Raji (cell line): ENCODE measurements around the gene PIGU.

Source experiments
- POLR2A ChIP-seq: IDR thresholded peaks from 2 replicates; pipeline ENCODE4 v1.6.1; 2011; ENCODE audit warnings: low read depth, low read length, control low read depth; ENCODE audit not compliant: insufficient read depth

Gene PIGU

DNA sequence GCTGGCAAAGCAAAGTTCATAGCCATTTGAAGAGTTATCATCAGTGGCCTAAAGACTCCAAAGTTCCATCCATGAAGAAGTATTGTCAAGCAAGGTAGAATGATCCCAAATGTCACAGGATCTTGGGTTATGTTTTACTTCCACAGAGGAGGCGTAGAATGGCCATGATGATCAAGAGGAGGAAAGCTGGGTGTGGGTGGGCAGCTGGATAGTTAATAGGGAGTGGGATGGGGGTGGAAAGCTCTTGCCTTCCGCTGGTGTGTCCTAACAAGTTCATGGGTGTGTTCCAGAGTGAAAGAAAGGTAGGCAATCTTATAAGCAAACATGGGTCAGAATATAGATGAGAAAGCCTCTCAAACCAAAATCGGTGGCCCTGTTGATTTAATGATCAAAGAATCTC, 38.4 kb downstream of the PIGU start:
- TF ChIP-seq POLR2A: no peak

DNA sequence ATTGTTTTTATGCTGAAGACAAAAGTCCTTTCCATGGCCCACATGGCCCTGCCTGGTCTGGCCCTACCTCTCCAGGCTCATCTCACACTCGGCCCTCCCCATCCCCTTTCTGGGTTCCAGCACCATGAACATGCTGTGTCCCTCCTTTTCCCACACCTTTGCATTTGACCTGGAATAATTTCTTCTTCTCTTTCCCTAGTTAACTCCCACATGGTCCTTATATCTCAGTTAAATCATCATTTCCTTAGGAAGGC, 38.9 kb downstream of the PIGU start:
- TF ChIP-seq POLR2A: no peak

DNA sequence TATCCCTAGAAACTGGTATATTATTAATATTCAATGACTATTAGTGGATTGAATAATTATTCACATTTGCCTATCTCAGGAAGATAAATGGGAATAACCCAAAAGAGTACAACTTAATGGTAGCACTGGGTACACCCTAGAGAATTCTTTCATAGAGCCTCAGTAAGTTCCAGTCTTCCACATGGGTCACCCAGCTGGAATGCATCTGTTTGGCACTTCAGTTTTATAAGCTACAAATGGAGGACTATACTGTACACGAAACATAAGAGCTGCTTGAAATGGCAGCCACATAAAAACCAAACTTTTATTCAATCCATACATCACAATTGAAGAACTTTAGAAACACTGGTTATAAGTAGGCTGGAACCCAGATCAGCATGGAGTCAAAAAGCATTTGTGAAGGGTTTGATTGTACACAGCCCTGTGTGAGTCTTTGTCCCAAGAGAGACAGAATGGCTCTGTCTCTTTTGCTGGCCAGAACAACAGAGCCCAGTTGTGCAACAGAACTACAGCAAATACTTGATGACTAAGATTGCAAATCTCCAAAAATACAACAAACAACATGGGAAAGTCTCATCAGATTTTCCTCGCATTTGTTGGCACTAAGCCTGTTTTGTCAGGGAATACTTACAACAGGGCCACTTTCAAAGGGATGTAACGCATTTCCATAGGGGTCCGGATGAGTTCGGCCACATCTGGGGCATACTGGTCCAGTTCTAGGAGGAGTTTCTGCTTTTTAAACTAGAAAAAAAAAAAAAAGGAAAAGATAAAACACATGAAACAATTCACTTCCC, 39.5 kb downstream of the PIGU start:
- TF ChIP-seq POLR2A: no peak

DNA sequence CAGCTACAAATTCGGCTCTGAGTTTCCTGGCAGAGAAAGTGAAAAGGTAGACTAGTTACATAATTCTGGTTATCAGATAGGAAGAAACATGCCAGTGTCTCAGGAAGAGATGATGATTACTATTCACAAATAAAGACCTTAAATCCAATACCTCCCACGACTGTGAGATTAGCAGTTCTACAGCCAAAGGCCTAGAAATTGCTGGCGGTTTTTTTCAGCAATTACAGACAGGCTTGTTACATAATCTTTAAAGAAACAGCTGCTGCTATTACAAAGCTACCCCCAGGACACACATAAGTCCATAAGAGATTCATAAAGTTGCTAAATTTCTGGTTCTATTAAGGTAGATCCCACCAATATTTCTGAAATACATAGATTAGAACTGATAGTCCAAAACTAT, 40.2 kb downstream of the PIGU start:
- TF ChIP-seq POLR2A: no peak

DNA sequence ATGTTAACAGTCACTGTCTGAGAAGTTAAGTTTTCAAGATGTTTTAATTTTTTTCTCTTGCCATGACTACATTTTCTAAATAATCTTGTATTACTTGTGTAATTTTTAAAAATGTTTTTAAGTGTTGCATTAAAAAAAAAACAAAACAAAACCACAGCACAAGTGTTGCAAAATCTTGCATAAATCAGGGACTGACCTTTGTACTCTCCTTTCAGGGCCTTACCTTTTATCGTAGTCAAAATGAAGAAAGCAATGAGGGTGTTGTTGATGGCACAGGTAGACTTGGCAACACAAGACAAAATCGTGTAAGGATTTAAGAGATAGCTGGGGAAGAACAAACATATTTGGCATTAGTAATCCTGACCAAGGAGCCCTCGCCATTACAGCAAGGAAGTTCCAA, 42.5 kb downstream of the PIGU start:
- TF ChIP-seq POLR2A: no peak

DNA sequence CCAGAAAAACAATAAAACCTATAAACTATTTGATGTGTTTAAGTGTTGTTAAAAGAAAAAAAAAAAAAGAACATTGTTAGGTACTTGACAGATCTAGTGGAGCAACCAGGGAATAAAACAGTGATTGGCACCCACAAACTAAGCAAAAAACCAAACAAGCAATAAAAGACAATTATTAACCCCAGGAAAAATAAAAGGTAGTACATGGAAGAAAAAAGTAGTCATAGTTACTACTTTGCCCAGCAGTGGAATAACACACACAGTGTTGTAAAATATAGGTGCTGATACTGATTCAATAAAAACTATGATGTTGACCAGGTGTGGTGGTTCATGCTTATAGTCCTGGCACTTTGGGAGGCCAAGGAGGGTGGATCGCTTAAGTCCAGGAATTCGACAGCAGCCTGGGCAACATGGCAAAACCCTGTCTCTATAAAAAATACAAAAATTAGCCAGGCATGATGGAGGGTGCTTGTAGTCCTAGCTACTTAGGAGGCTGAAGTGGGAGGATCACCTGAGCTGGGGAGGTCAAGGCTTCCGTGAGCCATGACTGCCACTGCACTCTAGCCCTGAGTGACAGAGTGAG, 43.9 kb downstream of the PIGU start:
- TF ChIP-seq POLR2A: no peak

DNA sequence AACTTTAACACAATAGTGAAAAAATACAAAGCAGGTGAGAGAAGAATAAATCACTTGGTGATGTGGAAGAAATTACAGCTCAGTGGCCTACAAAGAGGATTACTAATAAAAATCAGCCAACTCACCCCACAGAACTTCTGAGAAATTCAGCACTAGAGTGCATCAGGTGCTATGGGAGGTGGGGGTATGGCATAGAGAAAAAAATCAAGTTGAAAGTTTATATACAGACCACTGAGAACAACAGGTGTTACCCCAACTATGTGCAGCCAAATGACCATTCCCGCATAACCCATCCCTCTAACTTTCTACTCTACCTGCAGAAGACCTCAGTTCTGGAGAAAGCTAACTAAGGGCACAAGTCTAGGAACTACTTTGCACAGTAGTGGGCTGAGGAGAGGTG, 47.0 kb downstream of the PIGU start:
- TF ChIP-seq POLR2A: no peak

DNA sequence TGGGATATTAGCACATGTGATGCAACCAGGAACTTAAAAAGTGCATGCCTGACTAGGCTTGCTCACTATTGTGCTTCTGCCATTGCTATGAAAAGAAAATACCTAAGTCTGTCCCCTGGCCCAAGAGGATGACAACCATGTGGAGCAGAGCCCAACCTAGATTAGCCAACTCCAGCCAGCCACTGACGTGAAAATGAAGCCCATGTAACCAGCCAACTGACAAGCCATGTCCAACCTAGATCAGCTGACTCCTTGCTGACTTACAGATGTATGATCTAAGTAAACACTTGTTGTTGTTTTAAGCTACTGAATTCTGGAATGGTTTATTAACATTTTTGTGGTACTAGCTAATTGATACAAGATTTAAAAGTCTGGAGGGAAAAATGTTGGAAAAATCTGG, 47.5 kb downstream of the PIGU start:
- no peak for TF ChIP-seq POLR2A

DNA sequence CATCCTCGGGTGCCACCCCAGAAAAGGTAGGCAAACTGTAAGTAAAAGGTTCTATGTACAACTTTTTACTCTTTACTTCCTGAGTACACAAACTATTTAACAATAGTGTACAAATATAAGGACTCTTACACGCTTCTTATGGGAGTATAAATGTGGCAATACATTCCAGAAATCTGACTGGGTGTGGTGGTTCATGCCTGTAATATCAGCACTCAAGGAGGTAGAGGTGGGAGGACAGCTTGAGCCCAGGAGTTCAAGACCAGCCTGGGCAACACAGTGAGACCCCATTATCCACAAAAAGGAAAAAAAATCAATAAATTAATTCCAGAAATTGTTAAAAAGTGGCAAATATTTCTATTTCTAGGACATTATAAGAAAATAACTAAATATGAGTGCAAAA, 48.9 kb downstream of the PIGU start:
- TF ChIP-seq POLR2A: no peak

DNA sequence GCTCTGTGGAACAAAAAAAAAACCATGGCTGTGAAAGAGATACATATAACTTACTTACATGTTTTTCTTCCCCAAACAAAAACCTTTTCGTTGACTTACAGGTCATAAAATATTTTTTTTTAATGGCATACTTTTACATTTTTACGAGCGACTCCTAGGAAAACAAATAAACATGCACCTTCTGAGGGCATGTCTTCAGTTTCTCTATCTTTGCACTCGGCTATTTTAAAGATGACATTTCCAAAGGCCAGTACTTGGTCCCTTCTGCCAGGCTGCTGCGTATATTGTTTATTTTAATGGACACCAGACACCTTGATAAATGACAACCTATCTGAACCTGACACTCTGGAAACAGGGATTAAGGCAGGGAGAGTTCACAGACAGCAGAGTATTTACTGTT, 49.4 kb downstream of the PIGU start:
- TF ChIP-seq POLR2A: no peak

DNA sequence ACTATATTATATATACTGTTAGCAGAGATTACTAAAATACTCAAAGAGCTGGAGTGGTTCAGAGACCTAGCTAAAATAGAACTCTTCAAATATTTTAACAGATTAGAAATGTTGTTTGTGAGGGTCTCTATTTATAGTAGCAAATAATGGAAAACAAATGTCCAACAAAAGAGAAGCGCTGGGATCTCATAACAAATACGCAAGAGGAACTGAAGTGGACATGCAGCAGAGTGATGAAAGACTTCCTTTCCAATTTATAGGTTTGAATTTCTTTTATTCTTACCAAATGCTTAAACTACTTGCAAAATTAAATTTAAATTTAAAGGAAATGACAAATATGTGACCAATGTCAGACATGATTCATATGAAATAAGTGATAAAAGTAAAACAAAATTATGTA, 49.9 kb downstream of the PIGU start:
- no peak for TF ChIP-seq POLR2A

DNA sequence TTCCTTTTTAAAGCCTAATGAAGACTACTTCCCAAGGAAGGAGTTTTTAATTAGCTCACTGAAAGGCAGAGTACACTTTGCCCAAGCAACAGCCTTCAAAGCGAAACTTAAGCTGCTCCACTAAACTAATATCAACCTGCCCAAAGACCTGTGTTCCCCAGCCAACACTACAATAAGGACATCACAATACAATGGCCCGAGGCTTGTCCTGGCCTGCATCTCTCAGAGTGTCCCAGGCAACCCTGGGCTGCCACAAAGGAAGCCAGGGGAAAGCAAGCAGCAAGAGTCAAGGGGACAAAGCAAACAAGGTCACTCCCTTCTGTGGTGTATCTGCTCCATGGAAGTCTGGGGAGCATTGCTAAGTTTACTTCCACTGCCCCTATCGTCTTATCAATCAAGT, 52.3 kb downstream of the PIGU start:
- no peak for TF ChIP-seq POLR2A

DNA sequence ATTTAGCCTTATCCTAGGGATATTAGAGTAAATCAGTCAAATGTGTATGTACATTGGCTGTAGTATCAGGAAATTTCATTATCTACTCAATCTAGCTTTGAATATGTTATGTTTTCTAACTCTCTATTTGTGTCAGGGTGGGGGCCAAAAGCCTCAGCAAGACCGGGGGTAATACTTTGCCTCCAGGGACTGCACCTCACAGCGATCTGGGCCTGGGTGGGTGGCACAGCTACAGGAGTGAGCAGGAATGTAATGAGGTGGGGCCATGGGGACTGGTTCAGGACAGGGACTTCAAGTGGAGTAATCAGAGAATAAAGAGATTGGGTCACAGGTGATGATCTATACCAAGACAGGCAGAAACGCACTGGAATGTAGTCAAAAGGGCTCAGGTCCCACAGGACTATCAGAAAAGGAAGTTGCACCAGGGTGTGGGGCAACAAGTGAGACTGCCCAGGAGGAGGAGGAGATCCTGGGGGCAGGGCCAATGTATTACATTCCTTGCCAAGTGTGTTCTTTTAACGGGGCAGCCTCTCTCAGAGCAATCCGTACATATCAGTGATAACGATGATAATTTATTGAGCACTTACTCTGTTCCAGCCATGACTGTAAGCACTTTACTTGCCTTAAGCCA, 54.0 kb downstream of the PIGU start:
- TF ChIP-seq POLR2A: no peak

DNA sequence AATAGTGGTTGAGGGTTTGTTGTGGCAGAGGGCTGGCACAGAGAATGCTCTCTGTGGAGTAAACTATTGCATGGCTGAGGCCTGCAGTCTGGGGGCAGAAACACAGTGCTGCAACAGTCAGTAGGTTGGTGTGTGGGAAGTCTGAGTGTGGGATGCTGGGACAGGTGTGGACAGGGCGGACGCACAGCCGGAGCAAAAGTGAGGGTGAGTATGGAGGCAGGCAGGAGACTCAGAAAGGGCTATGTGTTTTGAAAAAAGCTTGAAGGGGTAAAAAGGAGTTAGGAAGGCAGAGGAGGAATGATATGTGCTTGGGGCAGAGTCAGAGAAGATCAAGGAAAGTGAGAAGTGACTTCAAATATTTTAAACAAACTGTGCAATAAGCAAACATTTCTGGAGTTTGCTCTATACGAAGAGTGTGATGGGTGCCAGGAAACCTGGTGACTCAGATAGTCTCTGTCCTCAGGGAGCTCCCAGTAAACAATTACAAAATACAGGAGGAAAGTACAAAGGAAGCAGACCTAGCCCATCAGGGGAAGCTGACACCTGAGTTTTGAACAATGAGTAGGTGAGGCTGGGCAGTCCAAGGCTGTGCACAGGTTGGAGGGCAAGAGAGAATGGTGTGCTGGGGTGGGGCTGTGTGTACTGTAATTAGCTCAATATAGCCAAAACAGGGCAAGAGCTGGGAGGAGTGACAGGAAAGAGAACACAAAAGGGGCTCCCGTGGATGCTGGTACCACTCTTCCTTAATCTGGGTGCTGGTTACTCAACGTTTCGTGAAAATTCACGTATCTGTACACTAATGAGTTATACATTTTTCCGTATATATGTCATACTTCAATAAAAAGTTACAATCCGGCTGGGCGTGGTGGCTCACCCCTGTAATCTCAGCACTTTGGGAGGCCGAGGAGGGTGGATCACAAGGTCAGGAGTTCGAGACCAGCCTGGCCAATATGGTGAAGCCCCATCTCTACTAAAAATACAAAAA, 55.2 kb downstream of the PIGU start:
- no peak for TF ChIP-seq POLR2A

DNA sequence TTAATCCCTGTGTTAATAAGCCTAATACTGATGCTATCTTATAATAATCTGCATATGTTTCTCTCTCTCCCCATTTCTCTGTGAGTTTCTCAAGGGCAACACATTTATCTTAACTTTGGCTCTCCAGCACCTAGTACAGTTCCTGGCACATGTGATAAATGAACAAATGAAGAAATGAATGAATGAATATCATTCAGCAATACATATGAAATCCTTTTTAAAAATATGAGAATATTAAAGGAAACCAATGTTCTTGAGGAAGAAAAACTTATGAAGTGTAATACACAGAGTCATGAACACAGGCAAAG, 55.9 kb downstream of the PIGU start:
- TF ChIP-seq POLR2A: no peak

DNA sequence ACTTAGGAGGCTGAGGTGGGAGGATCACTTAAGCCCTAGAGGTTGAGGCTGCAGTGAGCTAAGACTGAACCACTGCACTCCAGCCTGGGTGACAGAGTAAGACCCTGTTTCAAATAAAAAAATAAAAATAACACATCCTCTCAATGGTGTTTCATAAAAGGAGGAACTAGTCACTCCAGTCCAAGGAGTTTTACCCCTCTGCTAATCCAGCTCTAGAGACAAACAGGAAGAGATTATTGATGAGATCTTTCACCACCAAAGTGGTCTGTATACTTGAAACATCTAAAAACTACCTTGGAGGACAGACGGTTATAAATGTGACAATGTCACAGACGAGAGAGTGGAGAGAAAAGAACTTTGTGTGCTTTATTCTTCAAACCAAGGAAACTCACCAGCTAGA, 58.2 kb downstream of the PIGU start:
- TF ChIP-seq POLR2A: no peak
